ENCODE data around the gene PTPN4.

GRCh38 chr2:119800376-119800902 is 40.7 kb downstream of the PTPN4 start:
- TF ChIP-seq CTCF (conservative IDR thresholded peaks at IDR 0.05; ENCODE audit: low read length) (no peak), EZH2phosphoT487 (IDR thresholded peaks at IDR 0.05; ENCODE audit: borderline replicate concordance) (no peak)

All from Loucy (cell line).